WI38 (cell line): ENCODE data around the gene KIF27.
A peak's percentile ranks its signal among the peaks of the same experiment; 100 is the strongest.
"Not testable (repeated sequence)": the region's sequence is repeated elsewhere in the genome, so short reads cannot be mapped to it uniquely, and the experiment has no call there.

Experiments
- H3K4me3 ChIP-seq: 2 replicates; pipeline ENCODE4 v1.5.1; 2011; ENCODE audit warnings: low read depth, mild to moderate bottlenecking, control low read depth, low read length
- TF ChIP-seq, protein P1 (sequence below): IDR thresholded peaks from 2 replicates; pipeline ENCODE4 v1.5.1; 2012; ENCODE audit warnings: low read depth, mild to moderate bottlenecking, control low read depth, low read length

The KIF27 gene

DNA sequence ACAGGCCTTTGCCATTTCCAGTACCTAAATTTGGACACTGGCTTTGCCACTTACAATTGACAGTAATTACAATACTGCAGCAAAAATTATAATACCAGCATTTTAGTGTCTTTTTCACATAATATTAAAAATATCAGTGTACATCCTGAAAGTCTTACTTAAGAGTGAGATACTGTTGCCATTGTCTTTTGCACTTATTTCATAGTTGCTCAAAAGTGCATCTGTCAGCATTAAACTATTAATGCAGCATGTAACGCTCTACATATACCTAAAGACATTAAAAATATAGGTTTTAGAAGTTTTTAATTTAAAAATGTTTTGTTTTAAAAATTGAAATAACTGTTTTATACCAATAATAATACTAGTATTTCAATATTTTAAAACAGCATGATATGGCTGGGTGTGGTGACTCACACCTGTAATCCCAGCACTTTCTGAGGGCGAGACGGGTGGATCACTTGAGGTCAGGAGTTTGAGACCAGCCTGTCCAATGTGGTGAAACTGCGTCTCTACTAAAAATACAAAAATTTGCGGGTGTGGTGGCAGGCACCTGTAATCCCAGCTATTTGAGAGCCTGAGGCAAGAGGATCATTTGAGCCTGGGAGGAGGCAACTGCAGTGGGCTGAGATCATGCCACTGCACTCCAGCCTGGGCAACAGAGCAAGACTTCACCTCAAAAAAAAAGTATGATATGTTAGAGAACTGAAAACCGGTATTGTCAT lies 39.4 kb downstream of the KIF27 start:
- H3K4me3 ChIP-seq, result not testable (repeated sequence)

DNA sequence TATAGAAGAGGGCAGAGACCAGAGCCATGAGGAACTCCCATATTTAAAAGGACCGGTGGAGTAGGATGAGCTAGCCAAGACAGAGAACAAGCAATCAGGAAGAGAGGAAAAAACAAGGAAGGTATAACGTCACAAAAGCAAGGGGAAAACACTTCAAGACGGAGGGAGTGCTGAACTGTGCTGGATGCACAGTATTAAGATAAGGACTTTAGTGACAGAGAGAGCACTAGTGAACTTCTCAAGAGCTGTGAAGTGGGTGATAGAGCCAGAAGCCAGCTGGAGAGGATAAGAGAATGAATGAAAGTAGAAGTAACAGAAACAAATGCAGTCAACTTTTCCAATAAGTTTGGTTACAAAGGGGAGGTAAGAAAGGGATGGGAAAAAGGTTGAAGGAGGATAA lies 45.7 kb downstream of the KIF27 start:
- not testable (repeated sequence) for H3K4me3 ChIP-seq

DNA sequence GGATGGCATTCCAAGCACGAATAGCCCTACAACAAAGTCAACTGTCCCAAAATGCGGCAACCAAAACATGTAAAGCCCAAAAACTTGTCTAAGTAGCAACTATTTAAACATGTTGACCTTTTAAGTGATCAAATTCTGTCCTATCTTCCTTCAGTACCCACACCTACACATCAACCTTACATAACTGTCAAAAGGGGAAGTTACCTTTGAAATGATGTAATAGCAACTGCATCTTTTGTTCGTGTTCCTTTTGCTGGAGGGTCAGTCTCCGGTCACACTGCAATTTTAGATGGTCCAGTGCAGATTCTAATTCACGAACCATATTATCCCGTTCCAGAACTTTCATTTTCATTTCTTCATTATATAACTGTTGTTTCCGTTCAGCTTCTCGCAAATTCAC lies 71.3 kb downstream of the KIF27 start:
- not testable (repeated sequence) for H3K4me3 ChIP-seq

DNA sequence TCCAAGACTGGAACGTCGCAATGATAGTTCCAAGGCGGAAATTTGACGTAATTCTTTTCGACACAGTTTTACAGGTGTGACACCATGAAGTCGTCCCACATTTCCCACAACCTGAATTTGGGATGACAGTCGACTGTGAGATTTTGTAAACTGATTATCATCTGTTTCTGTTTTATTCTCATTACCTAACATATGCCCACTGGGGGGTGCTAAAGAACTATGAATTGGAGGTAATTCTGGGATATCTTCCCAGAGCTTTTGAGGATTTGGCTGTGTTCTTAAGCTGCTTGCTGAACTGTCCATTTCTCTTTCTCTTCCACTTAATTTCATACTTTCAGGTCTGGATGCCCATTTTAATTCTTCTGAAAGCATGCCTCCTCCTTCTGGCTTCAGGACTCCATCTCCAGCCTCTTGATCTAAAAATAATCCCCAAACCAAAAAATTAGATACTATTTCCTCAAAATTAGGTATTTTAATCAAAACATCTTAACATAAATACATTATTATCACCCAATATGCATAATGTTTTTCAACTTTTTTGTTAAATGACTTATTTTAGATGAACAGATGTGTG lies 84.1 kb downstream of the KIF27 start:
- H3K4me3 ChIP-seq, result not testable (repeated sequence)

DNA sequence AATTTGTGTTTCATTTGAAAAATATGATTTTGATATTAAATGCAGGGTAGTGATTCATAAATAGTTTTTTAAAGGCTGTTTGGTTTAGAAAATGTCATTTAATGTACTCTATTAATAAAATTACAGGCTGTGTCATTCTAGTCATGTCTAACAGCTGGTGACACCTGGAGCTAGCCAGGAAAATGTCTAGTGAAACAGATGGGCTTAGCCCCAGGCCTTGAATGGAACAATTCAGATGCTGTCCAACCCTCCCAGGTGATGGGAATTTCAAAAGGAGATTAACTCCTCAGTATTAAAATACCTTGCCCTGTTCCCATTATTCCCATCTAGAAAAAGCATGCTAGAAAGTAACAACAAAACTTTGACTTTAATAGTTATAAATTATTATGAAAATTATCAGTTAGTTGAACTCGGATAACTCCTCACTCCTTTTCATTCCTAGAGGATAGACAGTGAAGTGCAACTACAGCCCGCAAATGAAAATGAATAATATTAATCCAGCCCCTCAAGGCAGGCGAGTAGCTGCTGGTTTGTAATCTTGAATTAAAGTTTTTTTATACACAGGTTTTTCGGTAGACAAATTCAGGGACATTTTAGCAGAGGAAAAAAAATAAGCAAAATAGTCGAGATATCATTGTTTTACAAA lies 90.7 kb downstream of the KIF27 start:
- H3K4me3 ChIP-seq, result not testable (repeated sequence)

DNA sequence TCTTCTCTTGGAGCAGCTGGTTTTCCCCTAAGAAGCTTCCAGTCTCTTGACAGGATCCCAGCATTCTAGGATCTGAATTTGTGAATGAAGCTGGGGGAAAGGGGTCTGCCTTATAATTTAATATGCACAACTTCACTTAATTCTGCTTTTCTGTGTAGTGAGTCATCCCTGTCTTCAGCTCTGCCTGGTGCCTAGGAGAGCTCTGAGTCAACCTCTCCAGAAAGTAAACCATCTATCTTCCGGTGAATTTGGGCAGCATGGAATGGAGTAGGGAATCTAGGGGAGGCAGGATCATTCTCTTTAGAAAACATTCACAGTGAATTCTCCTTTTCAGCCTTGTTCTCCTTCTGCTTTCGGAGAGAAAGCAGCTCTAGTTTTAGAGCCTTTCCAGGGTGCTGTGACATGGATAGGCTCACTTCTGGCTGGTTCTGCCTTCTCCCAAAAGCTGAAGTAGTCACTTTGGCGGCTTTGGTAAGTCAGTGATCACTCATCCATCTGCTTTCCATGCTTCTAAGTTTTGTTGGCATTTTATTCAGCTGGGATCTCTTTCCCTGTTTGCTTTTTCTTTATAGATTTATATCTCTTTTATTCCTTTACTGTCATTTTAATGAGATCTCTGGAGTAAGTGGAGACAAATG lies 96.1 kb downstream of the KIF27 start:
- H3K4me3 ChIP-seq, result not testable (repeated sequence)

DNA sequence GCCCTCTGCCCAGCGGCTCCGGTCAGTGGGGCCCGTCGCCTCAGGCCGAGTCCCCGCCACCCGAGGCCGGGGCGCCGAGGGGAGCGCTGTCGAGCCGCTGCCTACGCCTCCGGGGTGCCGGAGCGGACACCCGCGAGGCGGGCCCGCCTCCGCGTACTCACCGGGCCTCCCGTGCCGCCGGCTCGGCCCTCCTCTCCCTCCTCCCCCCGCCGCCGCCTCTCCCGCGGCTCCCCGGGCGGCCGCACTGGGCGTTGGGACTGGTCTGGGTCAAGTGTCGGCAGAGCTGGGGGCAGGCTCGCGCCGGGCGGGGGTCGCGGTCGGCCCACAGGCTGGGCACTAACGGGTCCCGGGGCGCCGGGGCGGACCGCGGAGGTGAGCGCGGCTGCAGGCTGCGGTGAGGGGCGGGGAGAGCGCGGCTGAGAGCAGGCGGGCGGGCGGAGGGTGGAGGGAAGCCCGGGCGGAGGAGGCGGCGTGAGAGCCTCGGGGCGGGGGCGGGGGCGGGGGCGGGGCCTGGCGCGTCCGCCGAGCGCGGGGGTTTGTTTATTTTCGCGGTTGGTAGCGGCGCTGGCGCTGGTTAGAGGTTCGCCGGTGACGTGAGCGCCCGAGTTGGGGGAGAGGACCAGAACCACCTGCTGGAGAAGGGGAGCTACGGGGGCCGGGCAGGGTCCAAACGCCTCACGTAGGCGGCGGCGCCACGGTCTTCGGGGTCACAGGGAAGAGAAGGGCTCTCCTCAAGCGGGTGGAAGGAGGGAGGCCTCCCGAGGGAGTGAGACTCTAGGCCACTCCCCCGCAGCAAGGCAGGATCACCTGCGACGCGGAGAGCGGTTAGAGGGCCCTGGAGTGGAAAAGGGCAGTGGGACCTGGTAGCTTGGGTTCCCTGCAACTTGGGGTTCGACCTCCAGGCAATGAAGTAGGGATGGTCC lies 103.6 kb downstream of the KIF27 start, which contains the start of gene GKAP1:
TSS of gene GKAP1 (minus strand) at position 414 of the 923 bp plus-strand sequence. CDS start 11,252 bp downstream, outside the sequence.
- peak within 1 kb of the TSS; percentile 64 for H3K4me3 ChIP-seq

DNA sequence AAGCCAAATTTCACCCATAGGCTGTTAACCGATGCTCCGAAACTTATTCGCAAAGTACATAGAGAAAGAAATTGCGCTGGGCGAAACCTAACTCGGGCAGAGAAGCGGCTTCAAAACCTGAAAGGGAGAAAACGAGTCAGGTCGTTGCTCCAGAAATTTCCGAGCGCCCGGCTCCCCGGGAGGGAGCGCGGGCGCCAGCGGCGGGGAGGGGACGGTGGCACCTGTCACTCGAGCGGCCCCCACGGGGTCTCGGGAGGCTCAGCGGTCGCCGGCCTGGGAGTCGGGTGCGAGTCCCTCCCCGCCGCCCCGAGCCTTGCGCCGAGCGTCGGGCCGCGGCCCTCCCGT lies 104.2 kb downstream of the KIF27 start:
- peak overlapping the region; percentile 64 for H3K4me3 ChIP-seq

DNA sequence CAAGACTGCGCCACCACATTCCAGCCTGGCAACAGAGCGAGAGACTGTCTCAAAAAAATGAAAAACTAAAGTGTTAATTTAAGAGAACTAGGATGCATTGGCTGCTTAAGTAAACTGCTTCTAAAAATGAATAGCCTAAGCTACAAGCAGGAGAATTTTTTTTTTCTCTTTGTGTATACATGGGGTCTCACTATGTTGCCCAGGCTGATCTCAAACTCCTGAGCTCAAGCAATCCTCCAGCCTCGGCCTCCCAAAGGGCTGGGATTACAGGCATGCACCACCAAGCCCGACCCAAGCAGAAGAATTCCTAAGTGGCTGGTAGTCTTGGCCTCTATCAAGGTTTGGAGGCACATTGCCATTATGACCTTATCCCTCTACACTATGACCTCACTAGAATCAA lies 106.1 kb downstream of the KIF27 start:
- H3K4me3 ChIP-seq, result not testable (repeated sequence)

DNA sequence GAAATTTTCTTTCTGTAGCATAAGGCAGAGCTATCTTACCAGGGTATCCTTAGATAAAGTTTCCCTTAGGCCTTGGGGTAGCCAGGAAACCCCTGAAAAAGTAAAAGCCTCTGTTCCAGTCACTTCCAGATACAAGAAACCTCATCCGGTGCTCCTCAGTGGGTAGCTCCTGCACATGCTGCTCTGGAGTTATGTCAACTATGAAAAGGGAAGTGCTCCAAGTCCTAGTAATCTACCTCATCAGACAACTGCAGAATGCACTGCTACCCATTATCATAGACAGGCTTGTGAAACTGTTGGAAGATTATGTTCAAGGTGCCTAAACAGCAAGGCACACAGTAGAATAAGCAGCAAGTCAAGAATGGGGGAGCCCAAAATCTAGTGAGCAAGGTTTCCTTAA lies 112.0 kb downstream of the KIF27 start:
- not testable (repeated sequence) for H3K4me3 ChIP-seq

DNA sequence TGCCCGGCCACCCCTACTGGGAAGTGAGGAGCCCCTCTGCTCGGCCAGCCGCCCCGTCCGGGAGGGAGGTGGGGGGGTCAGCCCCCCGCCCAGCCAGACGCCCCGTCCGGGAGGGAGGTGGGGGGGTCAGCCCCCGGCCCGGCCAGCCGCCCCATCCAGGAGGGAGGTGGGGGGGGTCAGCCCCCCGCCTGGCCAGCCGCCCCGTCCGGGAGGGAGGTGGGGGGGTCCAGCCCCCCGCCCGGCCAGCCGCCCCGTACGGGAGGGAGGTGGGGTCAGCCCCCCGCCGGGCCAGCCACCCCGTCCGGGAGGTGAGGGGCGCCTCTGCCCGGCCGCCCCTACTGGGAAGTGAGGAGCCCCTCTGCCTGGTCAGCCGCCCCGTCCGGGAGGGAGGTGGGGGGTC lies 116.8 kb downstream of the KIF27 start:
- not testable (repeated sequence) for H3K4me3 ChIP-seq

DNA sequence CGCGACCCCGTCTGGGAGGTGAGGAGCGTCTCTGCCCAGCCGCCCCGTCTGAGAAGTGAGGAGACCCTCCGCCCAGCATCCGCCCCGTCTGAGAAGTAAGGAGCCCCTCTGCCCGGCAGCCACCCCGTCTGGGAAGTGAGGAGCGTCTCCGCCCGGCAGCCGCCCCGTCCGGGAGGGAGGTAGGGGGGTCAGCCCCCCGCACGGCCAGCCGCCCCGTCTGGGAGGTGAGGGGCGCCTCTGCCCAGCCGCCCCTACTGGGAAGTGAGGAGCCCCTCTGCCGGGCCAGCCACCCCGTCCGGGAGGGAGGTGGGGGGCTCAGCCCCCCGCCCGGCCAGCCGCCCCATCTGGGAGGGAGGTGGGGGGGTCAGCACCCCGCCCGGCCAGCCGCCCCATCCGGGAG lies 117.3 kb downstream of the KIF27 start:
- not testable (repeated sequence) for H3K4me3 ChIP-seq

DNA sequence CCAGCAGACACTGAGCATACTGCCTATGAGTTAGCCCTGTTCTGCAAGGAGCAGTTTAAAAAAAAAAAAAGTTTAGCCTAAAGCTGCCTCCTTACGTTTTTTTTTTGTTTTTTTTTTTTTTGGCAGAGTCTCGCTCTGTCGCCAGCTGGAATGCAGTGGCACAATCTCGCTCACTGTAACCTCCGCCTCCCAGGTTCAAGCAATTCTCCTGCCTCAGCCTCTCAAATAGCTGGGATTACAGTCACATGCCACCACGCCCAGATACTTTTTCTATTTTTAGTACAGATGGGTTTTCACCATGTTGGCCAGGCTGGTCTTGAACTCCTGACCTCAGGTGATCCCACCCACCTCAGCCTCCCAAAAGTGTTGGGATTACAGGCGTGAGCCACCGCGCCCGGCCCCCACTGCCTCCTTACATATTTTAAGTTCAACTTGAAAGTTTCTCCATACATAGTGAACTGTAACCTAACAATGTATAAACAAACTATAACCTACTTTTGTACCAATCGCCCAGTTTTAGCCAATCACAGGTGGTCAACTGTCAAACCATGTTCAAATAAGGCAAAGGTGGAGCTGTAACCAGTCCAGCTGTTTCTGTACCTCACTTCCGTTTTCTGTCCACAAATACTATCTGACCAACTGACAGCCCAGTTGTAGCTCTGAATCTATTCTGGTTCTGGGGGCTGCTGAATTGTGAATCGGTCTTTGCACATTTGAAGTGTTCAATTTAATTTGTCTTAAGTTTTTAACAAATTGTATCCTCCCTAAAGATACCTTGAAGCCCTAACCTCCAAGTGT lies 120.8 kb downstream of the KIF27 start:
- H3K4me3 ChIP-seq, result no peak overlapping the region
- TF ChIP-seq, protein P1, sequence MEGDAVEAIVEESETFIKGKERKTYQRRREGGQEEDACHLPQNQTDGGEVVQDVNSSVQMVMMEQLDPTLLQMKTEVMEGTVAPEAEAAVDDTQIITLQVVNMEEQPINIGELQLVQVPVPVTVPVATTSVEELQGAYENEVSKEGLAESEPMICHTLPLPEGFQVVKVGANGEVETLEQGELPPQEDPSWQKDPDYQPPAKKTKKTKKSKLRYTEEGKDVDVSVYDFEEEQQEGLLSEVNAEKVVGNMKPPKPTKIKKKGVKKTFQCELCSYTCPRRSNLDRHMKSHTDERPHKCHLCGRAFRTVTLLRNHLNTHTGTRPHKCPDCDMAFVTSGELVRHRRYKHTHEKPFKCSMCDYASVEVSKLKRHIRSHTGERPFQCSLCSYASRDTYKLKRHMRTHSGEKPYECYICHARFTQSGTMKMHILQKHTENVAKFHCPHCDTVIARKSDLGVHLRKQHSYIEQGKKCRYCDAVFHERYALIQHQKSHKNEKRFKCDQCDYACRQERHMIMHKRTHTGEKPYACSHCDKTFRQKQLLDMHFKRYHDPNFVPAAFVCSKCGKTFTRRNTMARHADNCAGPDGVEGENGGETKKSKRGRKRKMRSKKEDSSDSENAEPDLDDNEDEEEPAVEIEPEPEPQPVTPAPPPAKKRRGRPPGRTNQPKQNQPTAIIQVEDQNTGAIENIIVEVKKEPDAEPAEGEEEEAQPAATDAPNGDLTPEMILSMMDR, result no peak
